ENCODE results near the gene CTDP1.

CTDP1 gene

GRCh38 chr18:79679552-79680099 lies at the start of gene CTDP1:
TSS of gene CTDP1 (plus strand) at chr18:79679803. CDS start at chr18:79679948, 145 bp downstream.
- DNase-seq: peak; percentile 92

- no peak for DNase-seq
Observed at GRCh38 chr18:79630281-79631095, 49.1 kb upstream of the CTDP1 start.

- DNase-seq: no peak
Observed at GRCh38 chr18:79631096-79631507, 48.5 kb upstream of the CTDP1 start.

GRCh38 chr18:79631761-79632446 lies 47.7 kb upstream of the CTDP1 start:
- DNase-seq: no peak

GRCh38 chr18:79632765-79633164 lies 46.8 kb upstream of the CTDP1 start:
- DNase-seq: no peak

- no peak for DNase-seq
Observed at GRCh38 chr18:79634186-79634585, 45.4 kb upstream of the CTDP1 start.

- DNase-seq: no peak
Observed at GRCh38 chr18:79634593-79635426, 44.8 kb upstream of the CTDP1 start.

GRCh38 chr18:79635427-79635726 lies 44.2 kb upstream of the CTDP1 start:
- no peak for DNase-seq

- no peak for DNase-seq
Observed at GRCh38 chr18:79637181-79637920, 42.3 kb upstream of the CTDP1 start.

- DNase-seq: no peak
Observed at GRCh38 chr18:79637921-79638909, 41.4 kb upstream of the CTDP1 start.

- DNase-seq: no peak
Observed at GRCh38 chr18:79639072-79639829, 40.4 kb upstream of the CTDP1 start.

- DNase-seq: no peak
Observed at GRCh38 chr18:79640064-79640672, 39.4 kb upstream of the CTDP1 start.

- DNase-seq: no peak
Observed at GRCh38 chr18:79640875-79641274, 38.7 kb upstream of the CTDP1 start.

GRCh38 chr18:79641722-79642497 lies 37.7 kb upstream of the CTDP1 start:
- DNase-seq: no peak

- no peak for DNase-seq
Observed at GRCh38 chr18:79642626-79643025, 37.0 kb upstream of the CTDP1 start.

- DNase-seq: no peak
Observed at GRCh38 chr18:79643054-79643984, 36.3 kb upstream of the CTDP1 start.

GRCh38 chr18:79644006-79644665 lies 35.5 kb upstream of the CTDP1 start:
- peak; percentile 70 for DNase-seq

Data from NCI-H345 (cell line).